Mammary epithelial cell (primary cell): ENCODE results near the gene CADM2.

Source experiments
- CTCF ChIP-seq, 2 donors: IDR thresholded peaks in 1 of 2; conservative IDR thresholded peaks in 1 of 2; 2 replicates each; pipeline ENCODE4 v1.5.1; 2011 to 2012; ENCODE audit warnings: inconsistent platforms in 2 of 2, low read length in 2 of 2, mild to moderate bottlenecking in 2 of 2, control low read depth in 1 of 2, low read depth in 1 of 2; ENCODE audit not compliant: insufficient read depth in 1 of 2; ENCODE audit errors: extremely low read depth in 1 of 2
- EZH2 ChIP-seq: IDR thresholded peaks from 2 replicates; pipeline ENCODE4 v1.6.1; 2012; ENCODE audit warnings: low read length, inconsistent platforms, borderline replicate concordance

- TF ChIP-seq CTCF (conservative IDR thresholded peaks at IDR 0.05 in 1 of 2, IDR thresholded peaks at IDR 0.05 in 1 of 2; ENCODE audit: extremely low read depth in 1 of 2, insufficient read depth in 1 of 2, low read depth in 1 of 2, low read length in 2 of 2) (no peak), EZH2 (no peak)
These were observed 580.4 kb downstream of the CADM2 start for GRCh38 chr3:85539232-85539631.
